Right ventricle myocardium superior (tissue), 1 donor: ENCODE measurements around the gene MGAT5. TPM values are rescaled to one million over a fixed set of nuclear protein-coding genes. Genes with fewer than 3 reads are reported as not detected.
A peak's percentile ranks its signal among the peaks of the same experiment; 100 is the strongest.

Experiments
- ATAC-seq: fragments of 200-7000 bp; cut with Tn5 transposase; one replicate; pipeline ENCODE4 v1.9.1; 2020; ENCODE audit warnings: mild to moderate bottlenecking; ENCODE audit not compliant: poor library complexity
- DNase-seq: peaks from one replicate; pipeline ENCODE4 v3.0.0-alpha.2; 2020
- intact Hi-C: fragments of 100-400 bp; cut with DNase I; formaldehyde crosslinking; loops from one replicate; pipeline ENCODE4 v1.11.2; 2022
- long read RNA-seq: library from polyadenylated mRNA; unstranded; transcript quantifications from one replicate; pipeline ENCODE4 v2.0.0, GENCODE V29; 2021
- total RNA-seq: library from RNA; stranded (reverse); fragmentation: NEBNext Ultra II Directional; extraction: Animal tissue kit (Norgen Biotek cat#: 25700); gene quantifications from one replicate; pipeline ENCODE4 v1.2.1, GENCODE V29; 2021
- donor health status: DM: no; HTN: yes; CAD: no; lungs with severe emphysema.

MGAT5 gene
- total RNA-seq = 82.8 TPM
- long read RNA-seq, partial matches to known transcripts = 2 of 106 reads
- long read RNA-seq, other reads (novel, unspliced or antisense) = 104 of 106 reads

- intact Hi-C loops = loop anchor here (5.0 to 10.0 kb wide), 2 partner anchors 132 to 161 kb away; no protein-coding TSS in a partner anchor
- DNase-seq (no peak), ATAC-seq (no peak)
Observed at GRCh38 chr2:134253804-134254203, at the start of gene MGAT5. Gene MGAT5, plus strand, starts transcription at chr2:134254072. Its CDS starts 332 bp downstream, at chr2:134254404.

DNA sequence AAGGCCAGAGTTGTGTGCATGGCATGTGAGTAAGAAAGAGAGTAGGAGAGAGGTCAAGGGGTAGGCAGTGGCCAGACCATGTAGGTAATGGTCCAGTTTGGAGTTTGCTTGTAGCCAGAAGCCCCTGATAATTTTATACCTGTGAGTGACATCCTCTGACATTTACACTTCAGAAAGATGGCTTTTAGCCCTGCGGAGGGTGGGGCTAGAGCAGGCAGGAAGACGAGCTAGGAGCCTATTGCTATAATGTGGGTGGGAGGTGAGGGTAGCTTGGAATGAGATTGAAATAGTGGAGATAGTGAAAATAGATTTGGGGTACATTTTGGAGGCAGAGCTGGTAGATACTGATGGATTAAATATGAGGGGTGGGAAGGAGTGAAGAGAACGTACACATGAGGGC is 48.8 kb upstream of the MGAT5 start:
- no peak for DNase-seq
- intact Hi-C loops = loop anchor here (10.0 kb wide), 1 partner anchor 80 kb away; no protein-coding TSS in a partner anchor
- ATAC-seq = no peak

DNA sequence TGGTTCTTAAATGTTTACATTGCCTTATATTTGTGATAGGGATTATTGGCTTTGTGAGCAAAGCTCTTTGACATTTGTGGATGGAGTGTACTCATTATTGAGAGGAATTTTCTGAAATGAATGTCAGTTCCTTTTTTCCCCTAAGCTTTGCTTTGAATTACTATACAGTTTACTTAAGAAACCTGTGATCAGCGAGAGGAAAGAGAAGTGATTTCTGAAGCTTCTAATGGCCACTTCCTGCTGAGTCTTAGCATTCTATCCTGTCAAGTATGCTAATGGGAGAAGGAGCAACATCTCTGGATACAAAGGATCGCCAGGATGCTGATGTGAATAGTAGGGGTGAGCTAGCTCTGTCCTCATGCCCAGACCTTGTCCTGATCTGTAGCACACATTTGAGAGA is 47.8 kb upstream of the MGAT5 start:
- ATAC-seq = no peak

DNA sequence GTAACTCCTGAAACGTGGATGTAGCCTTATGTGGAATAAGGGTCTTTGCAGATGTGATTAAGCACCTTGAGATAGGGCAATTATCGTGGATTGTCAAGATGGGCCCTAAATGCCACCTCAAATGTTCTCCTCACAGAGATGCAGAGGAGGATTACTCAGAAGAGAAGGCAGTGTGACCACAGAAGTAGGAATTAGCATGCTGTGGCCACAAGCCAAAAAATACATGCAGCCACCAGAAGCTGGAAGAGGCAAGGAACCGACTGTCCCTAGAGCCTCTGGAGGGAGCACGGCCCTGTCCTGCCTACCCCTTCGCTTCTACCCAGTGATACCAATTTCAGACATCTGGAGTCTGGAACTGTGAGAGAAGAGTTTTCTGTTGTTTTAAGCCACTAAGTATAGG is 47.3 kb upstream of the MGAT5 start:
- ATAC-seq = peak; percentile 77

More for the DNA sequence above, 47.8 kb upstream of the MGAT5 start:
- intact Hi-C loops = loop anchor here (10.0 kb wide), 1 partner anchor 81 kb away; no protein-coding TSS in a partner anchor
- DNase-seq = no peak

GRCh38 chr2:134207589-134208209 is 46.2 kb upstream of the MGAT5 start:
- intact Hi-C loops = loop anchor here (10.0 kb wide), 1 partner anchor 83 kb away; no protein-coding TSS in a partner anchor
- ATAC-seq (peak; percentile 67), DNase-seq (peak; percentile 62)

More for the DNA sequence above, 47.3 kb upstream of the MGAT5 start:
- intact Hi-C loops = loop anchor here (10.0 kb wide), 1 partner anchor 82 kb away; no protein-coding TSS in a partner anchor
- peak; percentile 54 for DNase-seq

DNA sequence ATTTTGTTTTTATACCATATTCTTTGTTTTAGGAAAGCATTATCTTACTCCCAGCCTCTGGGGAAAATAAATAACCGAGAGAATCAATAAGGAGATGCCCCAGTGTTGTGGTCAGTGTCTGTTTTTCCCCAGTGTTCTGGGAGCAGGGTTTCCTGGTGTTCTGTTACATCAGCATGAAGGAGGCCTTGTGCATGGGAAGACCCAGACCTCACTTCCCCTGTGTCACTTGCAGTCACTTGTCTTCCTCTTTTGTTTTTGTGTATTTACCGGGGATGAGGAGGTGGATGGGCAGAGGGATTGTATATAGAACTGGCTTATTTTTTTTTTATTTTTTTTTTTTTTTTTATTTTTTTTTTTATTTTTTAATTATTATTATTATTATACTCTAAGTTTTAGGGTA is 45.0 kb upstream of the MGAT5 start:
- no peak for ATAC-seq

DNA sequence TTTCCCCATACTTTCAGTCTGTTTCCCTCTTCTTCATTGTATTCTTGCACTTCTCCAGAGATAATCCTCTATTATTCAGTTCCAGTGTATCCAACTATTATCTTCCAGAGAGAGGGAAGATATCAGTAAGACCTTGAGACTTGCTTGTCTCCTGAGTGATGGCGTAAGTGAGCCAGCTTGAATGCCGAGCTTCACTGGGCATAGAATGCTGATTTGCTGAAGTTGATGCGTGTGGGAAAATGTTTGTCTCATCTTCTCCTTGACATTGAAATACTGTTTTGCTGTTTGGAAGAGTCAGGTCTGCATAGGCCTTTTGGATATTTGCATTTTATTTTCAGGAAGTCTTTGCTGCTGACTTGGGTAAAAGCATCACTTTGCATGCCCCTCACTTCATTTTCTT is 41.1 kb upstream of the MGAT5 start:
- intact Hi-C loops = no loop called here
- ATAC-seq (no peak), DNase-seq (no peak)

More for the DNA sequence above, 45.0 kb upstream of the MGAT5 start:
- intact Hi-C loops = loop anchor here (10.0 kb wide), 1 partner anchor 84 kb away; no protein-coding TSS in a partner anchor
- no peak for DNase-seq

DNA sequence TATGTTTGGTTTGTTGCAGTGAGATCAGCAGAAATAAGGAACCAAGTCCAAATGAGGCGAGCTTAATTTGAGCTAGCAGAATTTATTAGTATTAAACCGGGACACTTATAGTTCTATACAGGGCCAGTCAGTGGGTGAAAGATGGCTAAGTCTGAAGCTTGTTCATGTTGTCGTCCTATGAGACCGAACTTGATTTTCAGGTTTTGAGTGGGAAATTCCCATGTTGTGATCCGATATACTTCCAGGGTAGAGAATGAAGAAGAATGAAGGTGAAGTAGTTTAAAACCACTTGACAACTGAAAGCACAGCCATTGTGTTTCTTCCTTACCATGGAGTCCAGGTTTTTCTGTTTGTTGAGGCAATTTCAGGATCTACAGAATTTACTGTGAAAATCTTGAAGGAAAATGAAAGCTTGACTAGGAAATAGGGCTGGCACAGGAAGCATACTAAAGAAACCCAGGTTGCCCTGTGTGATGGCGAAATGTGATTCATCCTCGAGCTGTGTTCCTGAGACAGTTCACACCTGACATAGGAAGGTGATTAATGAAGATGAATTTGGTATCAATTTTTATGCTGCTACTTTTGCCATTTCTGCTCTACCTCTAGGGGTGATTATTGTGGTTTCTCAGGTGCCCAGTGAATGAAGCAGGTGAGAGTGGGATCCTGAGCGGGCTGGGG is 37.6 kb upstream of the MGAT5 start:
- DNase-seq (no peak), ATAC-seq (no peak)
- intact Hi-C loops = no loop called here

- DNase-seq (no peak), ATAC-seq (no peak)
- intact Hi-C loops = no loop called here
Observed at GRCh38 chr2:134217351-134217750, 36.5 kb upstream of the MGAT5 start.

- intact Hi-C loops = no loop called here
- DNase-seq (no peak), ATAC-seq (no peak)
Observed at GRCh38 chr2:134217924-134218323, 35.9 kb upstream of the MGAT5 start.

DNA sequence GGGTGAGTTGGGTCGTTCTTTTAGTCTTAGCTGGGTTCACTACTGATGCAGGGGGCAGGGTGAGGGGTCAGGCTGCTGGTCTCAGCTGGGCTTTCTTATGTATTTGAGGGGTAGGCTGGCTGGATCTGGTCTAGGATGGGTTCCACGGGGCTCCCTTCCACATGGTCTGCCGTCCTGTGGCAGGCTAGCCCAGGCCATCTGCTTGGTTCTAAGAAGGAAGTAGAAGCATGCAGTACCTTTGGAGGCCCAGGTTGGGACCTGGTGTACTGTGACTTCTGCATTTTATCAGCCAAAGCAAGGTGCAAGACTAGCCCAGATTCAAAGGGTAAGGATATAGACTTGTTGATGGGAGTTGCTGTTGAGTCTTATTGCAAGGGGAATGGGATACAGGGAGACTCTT is 35.5 kb upstream of the MGAT5 start:
- DNase-seq (no peak), ATAC-seq (no peak)
- intact Hi-C loops = no loop called here

GRCh38 chr2:134218930-134219658 is 34.8 kb upstream of the MGAT5 start:
- DNase-seq = peak; percentile 53

GRCh38 chr2:134220344-134220974 is 33.4 kb upstream of the MGAT5 start:
- peak; percentile 45 for ATAC-seq
- no peak for DNase-seq
- intact Hi-C loops = no loop called here

More at GRCh38 chr2:134218930-134219658, 34.8 kb upstream of the MGAT5 start:
- peak; percentile 87 for ATAC-seq
- intact Hi-C loops = no loop called here

GRCh38 chr2:134224005-134224404 is 29.9 kb upstream of the MGAT5 start:
- ATAC-seq (no peak), DNase-seq (no peak)
- intact Hi-C loops = no loop called here

DNA sequence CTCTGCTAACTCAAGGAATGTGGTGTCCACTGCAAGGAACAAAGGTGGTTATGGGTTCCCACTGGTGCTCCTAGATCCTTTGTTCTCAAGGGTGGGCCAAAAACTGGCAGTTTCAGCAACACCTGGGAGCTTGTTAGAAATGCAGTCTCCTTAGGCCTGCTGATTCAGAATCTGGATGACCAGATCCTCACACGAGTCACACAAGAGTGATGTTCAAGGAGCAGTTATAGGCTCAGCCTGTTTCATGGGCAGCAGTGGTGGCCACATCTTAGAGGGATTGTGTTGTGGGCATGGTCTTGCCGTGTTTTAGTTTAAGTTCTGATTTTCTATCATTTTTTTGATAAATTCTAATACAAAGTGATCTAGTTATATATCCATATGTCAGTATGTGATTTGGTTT is 28.7 kb upstream of the MGAT5 start:
- intact Hi-C loops = no loop called here
- ATAC-seq (no peak), DNase-seq (no peak)

DNA sequence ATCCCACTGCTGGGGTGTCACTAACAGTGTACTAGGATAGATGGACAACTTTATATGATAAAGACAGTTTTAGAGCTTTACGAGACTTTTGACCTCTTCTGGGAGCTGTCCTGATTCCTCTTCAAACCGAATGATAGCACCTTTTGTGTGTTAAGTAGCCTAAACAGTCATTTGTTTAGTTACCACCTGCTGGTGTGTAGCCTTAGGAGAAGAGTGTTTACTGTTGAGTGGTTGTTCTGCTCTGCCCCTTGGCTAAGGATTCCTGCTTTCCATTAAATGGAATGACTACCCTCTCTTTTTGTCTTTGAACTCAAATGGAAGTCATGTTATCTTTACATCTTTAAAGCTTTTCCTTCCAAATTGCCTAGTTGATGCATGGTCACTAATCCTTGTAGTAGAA is 28.0 kb upstream of the MGAT5 start:
- DNase-seq (no peak), ATAC-seq (no peak)
- intact Hi-C loops = no loop called here

- ATAC-seq (peak; percentile 18), DNase-seq (no peak)
- intact Hi-C loops = no loop called here
Observed at GRCh38 chr2:134226601-134227000, 27.3 kb upstream of the MGAT5 start.

- DNase-seq (no peak), ATAC-seq (no peak)
- intact Hi-C loops = no loop called here
Observed at GRCh38 chr2:134227666-134228065, 26.2 kb upstream of the MGAT5 start.

GRCh38 chr2:134228493-134228903 is 25.4 kb upstream of the MGAT5 start:
- intact Hi-C loops = no loop called here
- DNase-seq (no peak), ATAC-seq (peak; percentile 15)
